ENCODE data around the gene KRT79.

- no peak for TF ChIP-seq CTCF (IDR thresholded peaks at IDR 0.05; ENCODE audit: low read depth, low read length, missing input control)
- TF ChIP-seq HNF4A (conservative IDR thresholded peaks at IDR 0.05) = no peak
- no peak for TF ChIP-seq YY1 (IDR thresholded peaks at IDR 0.05)
- TF ChIP-seq TAF1 (conservative IDR thresholded peaks at IDR 0.05) = no peak
- TF ChIP-seq FOXA1 (IDR thresholded peaks at IDR 0.05) = no peak
- TF ChIP-seq ATF3 (IDR thresholded peaks at IDR 0.05) = no peak
- TF ChIP-seq REST (IDR thresholded peaks at IDR 0.05) = no peak
- TF ChIP-seq ZBTB33 (IDR thresholded peaks at IDR 0.05) = no peak
Measured at GRCh38 chr12:52776913-52777395, 57.2 kb downstream of the KRT79 start, which contains the start of gene KRT76.
